HepG2 (cell line): Measurements from ENCODE around the gene PTEN. TPM values are rescaled to one million over a fixed set of nuclear protein-coding genes. Genes with fewer than 3 reads are reported as not detected.

ENCODE experiments used
- FOXP4 ChIP-seq: sonication (generic); formaldehyde crosslinking; IDR thresholded peaks from 2 replicates; pipeline ENCODE4 v1.4.0; 2020; ENCODE audit warnings: missing genetic modification reagents
- GATAD2A ChIP-seq: IDR thresholded peaks from 2 replicates; pipeline ENCODE4 v1.6.1; 2016
- KLF15 ChIP-seq: sonication (generic); formaldehyde crosslinking; IDR thresholded peaks from 2 replicates; pipeline ENCODE4 v1.8.1; 2023; ENCODE audit warnings: borderline replicate concordance, mild to moderate bottlenecking, inconsistent platforms, missing genetic modification reagents, mixed read lengths
- MBD4 ChIP-seq: IDR thresholded peaks from 2 replicates; pipeline ENCODE4 v1.6.1; 2012; ENCODE audit warnings: low read length, inconsistent platforms, borderline replicate concordance
- NR2F1 ChIP-seq, 2 experiments: fragments of 450-650 bp in 1 of 2; formaldehyde crosslinking in 1 of 2; IDR thresholded peaks; 2 replicates each; pipeline versions ENCODE4 v1.5.0 to v1.6.1; 2016 to 2020; ENCODE audit warnings: mild to moderate bottlenecking in 1 of 2, missing compliant biosample characterization in 1 of 2, missing genetic modification reagents in 1 of 2, moderate library complexity in 1 of 2
- NR2F2 ChIP-seq: IDR thresholded peaks from 2 replicates; pipeline ENCODE4 v1.6.1; 2012; ENCODE audit warnings: low read depth, inconsistent platforms, borderline replicate concordance
- PHF21A ChIP-seq: sonication (generic); formaldehyde crosslinking; IDR thresholded peaks from 2 replicates; pipeline ENCODE4 v1.5.0; 2020; ENCODE audit warnings: mild to moderate bottlenecking, missing genetic modification reagents
- PHF5A ChIP-seq: IDR thresholded peaks from one replicate; pipeline ENCODE4 v1.6.1; 2018; ENCODE audit warnings: low read depth, missing genetic modification reagents; ENCODE audit not compliant: unreplicated experiment
- SALL1 ChIP-seq: sonication (generic); formaldehyde crosslinking; IDR thresholded peaks from 2 replicates; pipeline ENCODE4 v1.8.0; 2022; ENCODE audit warnings: mild to moderate bottlenecking, missing genetic modification reagents
- SPEN ChIP-seq: sonication (generic); formaldehyde crosslinking; IDR thresholded peaks from 2 replicates; pipeline ENCODE4 v1.5.1; 2020; ENCODE audit warnings: low read depth, mild to moderate bottlenecking, missing genetic modification reagents
- SRSF4 ChIP-seq: fragments of 200-400 bp; formaldehyde crosslinking; IDR thresholded peaks from one replicate; pipeline ENCODE4 v1.6.1; 2018; ENCODE audit warnings: mild to moderate bottlenecking, low read depth, low read length, moderate library complexity; ENCODE audit not compliant: poor library complexity, severe bottlenecking
- TEAD3 ChIP-seq: optimal IDR thresholded peaks from 2 replicates; pipeline ENCODE3; 2016; ENCODE audit warnings: borderline replicate concordance
- TFAP4 ChIP-seq: sonication (generic); IDR thresholded peaks from 2 replicates; pipeline ENCODE4 v1.6.1; 2016; ENCODE audit warnings: low read depth, borderline replicate concordance
- ZC3H13 ChIP-seq: sonication (generic); formaldehyde crosslinking; IDR thresholded peaks from 2 replicates; pipeline ENCODE4 v1.8.1; 2023; ENCODE audit warnings: mild to moderate bottlenecking, missing genetic modification reagents, moderate library complexity
- ZNF124 ChIP-seq: sonication (generic); formaldehyde crosslinking; IDR thresholded peaks from 2 replicates; pipeline ENCODE4 v1.4.0; 2020; ENCODE audit warnings: missing genetic modification reagents
- ZNF331 ChIP-seq: sonication (generic); formaldehyde crosslinking; IDR thresholded peaks from 2 replicates; pipeline ENCODE4 v1.4.0; 2020; ENCODE audit warnings: missing genetic modification reagents
- ZNF570 ChIP-seq: sonication (generic); formaldehyde crosslinking; IDR thresholded peaks from 2 replicates; pipeline ENCODE4 v1.4.0; 2020; ENCODE audit warnings: mild to moderate bottlenecking, missing genetic modification reagents, borderline replicate concordance
- ZNF605 ChIP-seq: sonication (generic); formaldehyde crosslinking; IDR thresholded peaks from 2 replicates; pipeline ENCODE4 v1.8.0; 2022; ENCODE audit warnings: mild to moderate bottlenecking, missing genetic modification reagents
- ZNF792 ChIP-seq: IDR thresholded peaks from 2 replicates; pipeline ENCODE4 v1.6.1; 2016
- ZSCAN21 ChIP-seq: sonication (generic); formaldehyde crosslinking; IDR thresholded peaks from 2 replicates; pipeline ENCODE4 v1.8.0; 2022; ENCODE audit warnings: mild to moderate bottlenecking, missing genetic modification reagents, moderate library complexity, borderline replicate concordance
- polyA plus RNA-seq, 8 experiments: library from polyadenylated mRNA; depleted of rRNA in 3 of 8; stranded (reverse) in 7 of 8; unstranded in 1 of 8; fragments of >200 nt; fragmentation: Illumina TruSeq in 4 of 8; extraction: Trizol in 4 of 8; gene quantifications; 2 replicates each; pipeline versions ENCODE4 v1.2.1 to v1.2.3, GENCODE V29; 2011 to 2016; ENCODE audit warnings: low read depth in 4 of 8, missing spikeins in 1 of 8, mixed read lengths in 1 of 8; ENCODE audit not compliant: insufficient read depth in 1 of 8
- total RNA-seq, 5 experiments: library from RNA; depleted of rRNA; stranded (reverse); fragments of >200 nt; fragmentation: Illumina TruSeq; extraction: Trizol; gene quantifications; 2 replicates each; pipeline ENCODE4 v1.2.3, GENCODE V29; 2016; ENCODE audit warnings: low read depth in 1 of 5
- TF ChIP-seq, protein P1 (sequence below), 2 experiments: sonication (generic) in 1 of 2; formaldehyde crosslinking in 1 of 2; IDR thresholded peaks; 2 replicates each; pipeline versions ENCODE4 v1.5.1 to v1.6.1; 2011 to 2020; ENCODE audit warnings: borderline replicate concordance in 1 of 2, low read depth in 1 of 2, low read length in 1 of 2, mild to moderate bottlenecking in 1 of 2, missing genetic modification reagents in 1 of 2, moderate library complexity in 1 of 2

Gene PTEN
- total and polyA plus RNA-seq, 2 of the 13 experiments (the other 11 are each of a cell fraction or from before 2014, with no cell fraction given) = 30.3 to 61.3 TPM

DNA sequence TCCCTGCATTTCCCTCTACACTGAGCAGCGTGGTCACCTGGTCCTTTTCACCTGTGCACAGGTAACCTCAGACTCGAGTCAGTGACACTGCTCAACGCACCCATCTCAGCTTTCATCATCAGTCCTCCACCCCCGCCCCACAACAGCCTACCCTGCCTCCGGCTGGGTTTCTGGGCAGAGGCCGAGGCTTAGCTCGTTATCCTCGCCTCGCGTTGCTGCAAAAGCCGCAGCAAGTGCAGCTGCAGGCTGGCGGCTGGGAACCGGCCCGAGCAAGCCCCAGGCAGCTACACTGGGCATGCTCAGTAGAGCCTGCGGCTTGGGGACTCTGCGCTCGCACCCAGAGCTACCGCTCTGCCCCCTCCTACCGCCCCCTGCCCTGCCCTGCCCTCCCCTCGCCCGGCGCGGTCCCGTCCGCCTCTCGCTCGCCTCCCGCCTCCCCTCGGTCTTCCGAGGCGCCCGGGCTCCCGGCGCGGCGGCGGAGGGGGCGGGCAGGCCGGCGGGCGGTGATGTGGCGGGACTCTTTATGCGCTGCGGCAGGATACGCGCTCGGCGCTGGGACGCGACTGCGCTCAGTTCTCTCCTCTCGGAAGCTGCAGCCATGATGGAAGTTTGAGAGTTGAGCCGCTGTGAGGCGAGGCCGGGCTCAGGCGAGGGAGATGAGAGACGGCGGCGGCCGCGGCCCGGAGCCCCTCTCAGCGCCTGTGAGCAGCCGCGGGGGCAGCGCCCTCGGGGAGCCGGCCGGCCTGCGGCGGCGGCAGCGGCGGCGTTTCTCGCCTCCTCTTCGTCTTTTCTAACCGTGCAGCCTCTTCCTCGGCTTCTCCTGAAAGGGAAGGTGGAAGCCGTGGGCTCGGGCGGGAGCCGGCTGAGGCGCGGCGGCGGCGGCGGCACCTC, at the start of gene PTEN, which contains the start of gene KLLN (continued):
- TF ChIP-seq KLF15 (CRISPR knock-in tag) = no peak
- TF ChIP-seq NR2F2 = no peak
- peak; percentile 95 for TF ChIP-seq ZNF792 (CRISPR knock-in tag)
- peak; percentile 91; the same call in 1 of the 2 replicates for TF ChIP-seq ZNF124
- TF ChIP-seq SRSF4 = no peak
- TF ChIP-seq PHF5A = no peak
- peak; percentile 83 for TF ChIP-seq ZC3H13 (CRISPR knock-in tag)
- peak; percentile 94 for TF ChIP-seq SALL1
- TF ChIP-seq TEAD3 = peak; percentile 42
- peak; percentile 78; the same call in 1 of the 2 replicates for TF ChIP-seq ZNF570 (CRISPR knock-in tag)
- TF ChIP-seq FOXP4 (CRISPR knock-in tag) = no peak
- TF ChIP-seq, protein P1, sequence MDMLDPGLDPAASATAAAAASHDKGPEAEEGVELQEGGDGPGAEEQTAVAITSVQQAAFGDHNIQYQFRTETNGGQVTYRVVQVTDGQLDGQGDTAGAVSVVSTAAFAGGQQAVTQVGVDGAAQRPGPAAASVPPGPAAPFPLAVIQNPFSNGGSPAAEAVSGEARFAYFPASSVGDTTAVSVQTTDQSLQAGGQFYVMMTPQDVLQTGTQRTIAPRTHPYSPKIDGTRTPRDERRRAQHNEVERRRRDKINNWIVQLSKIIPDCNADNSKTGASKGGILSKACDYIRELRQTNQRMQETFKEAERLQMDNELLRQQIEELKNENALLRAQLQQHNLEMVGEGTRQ (IDR thresholded peaks at IDR 0.05; ENCODE audit: low read depth, low read length) = no peak
- TF ChIP-seq, protein P1 (CRISPR knock-in tag; IDR thresholded peaks at IDR 0.05; ENCODE audit: borderline replicate concordance) = no peak
- TF ChIP-seq ZNF331 = peak; percentile 84; the same call in 1 of the 2 replicates
- TF ChIP-seq PHF21A (CRISPR knock-in tag) = peak; percentile 90
- peak; percentile 93 for TF ChIP-seq SPEN (CRISPR knock-in tag)
- peak; percentile 16; the same call in 1 of the 2 replicates for TF ChIP-seq TFAP4
- TF ChIP-seq MBD4 = no peak
- TF ChIP-seq ZNF605 (CRISPR knock-in tag) = peak; percentile 89
- peak; percentile 90; the same call in 1 of the 2 replicates for TF ChIP-seq ZSCAN21 (CRISPR knock-in tag)
- TF ChIP-seq GATAD2A (CRISPR knock-in tag) = no peak; the same call in 1 of the 2 replicates
- peak in 1 of 2 experiments; percentile 20; a peak in 1 of 4 replicates for TF ChIP-seq NR2F1 (CRISPR knock-in tag; IDR thresholded peaks at IDR 0.05)
